CD4-positive, alpha-beta T cell (primary cell): ENCODE results near the gene ZNF519. TPM values are rescaled to one million over a fixed set of nuclear protein-coding genes. Genes with fewer than 3 reads are reported as not detected.
"Not testable (repeated sequence)": the region's sequence is repeated elsewhere in the genome, so short reads cannot be mapped to it uniquely, and the experiment has no call there.

ENCODE experiments used
- ATAC-seq: fragments of 200-7000 bp; cut with Tn5 transposase; one replicate; pipeline ENCODE4 v1.10.0; 2022; ENCODE audit warnings: mild to moderate bottlenecking; ENCODE audit not compliant: poor library complexity
- CTCF ChIA-PET: fragments of 350-600 bp; sonication (Branson Sonifier 250); formaldehyde crosslinking; loops from one replicate; lab custom pipeline; 2021; ENCODE audit warnings: antibody characterized with exemption, inconsistent platforms; lab: Charles Lee
- POLR2A ChIA-PET: fragments of 350-600 bp; sonication (Branson Sonifier 250); formaldehyde crosslinking; loops from one replicate; lab custom pipeline; 2021; ENCODE audit warnings: antibody characterized with exemption, inconsistent platforms; lab: Charles Lee
- DNase-seq, 14 experiments: peaks; one replicate each; pipeline ENCODE4 v3.0.0-alpha.2; 2013 to 2020; ENCODE audit warnings: mixed read lengths in 2 of 14
- H3K27ac ChIP-seq, 2 donors: one replicate each; pipeline versions ENCODE4 v1.5.1 to v1.7.0; 2013; ENCODE audit warnings: low read length in 2 of 2, low read depth in 1 of 2, mild to moderate bottlenecking in 1 of 2
- H3K27me3 ChIP-seq, 2 experiments: 1 replicate in 1 of 2; 2 replicates in 1 of 2; pipeline versions ENCODE4 v1.6.1 to v1.7.0; 2013; ENCODE audit warnings: low read length in 2 of 2, control low read depth in 1 of 2, mild to moderate bottlenecking in 1 of 2, moderate library complexity in 1 of 2; ENCODE audit not compliant: insufficient read depth in 2 of 2, control insufficient read depth in 1 of 2
- H3K36me3 ChIP-seq: one replicate; pipeline ENCODE4 v1.6.1; 2013; ENCODE audit warnings: low read length, control low read depth; ENCODE audit not compliant: insufficient read depth
- H3K4me1 ChIP-seq: one replicate; pipeline ENCODE4 v1.6.1; 2013; ENCODE audit warnings: low read length, control low read depth; ENCODE audit not compliant: insufficient read depth
- H3K4me3 ChIP-seq: one replicate; pipeline ENCODE4 v1.5.1; 2013; ENCODE audit warnings: mild to moderate bottlenecking, low read length, moderate library complexity
- H3K9me3 ChIP-seq, 2 experiments: 1 replicate in 1 of 2; 2 replicates in 1 of 2; pipeline versions ENCODE4 v1.6.1 to v1.7.0; 2013; ENCODE audit warnings: low read length in 2 of 2, mild to moderate bottlenecking in 2 of 2, control low read depth in 1 of 2, moderate library complexity in 1 of 2; ENCODE audit not compliant: control insufficient read depth in 1 of 2, insufficient read depth in 1 of 2
- H3K27ac Mint-ChIP-seq: one replicate; pipeline ENCODE4 v1.8.0; 2020; ENCODE audit warnings: mixed read lengths
- H3K27me3 Mint-ChIP-seq: one replicate; pipeline ENCODE4 v1.8.0; 2021; ENCODE audit warnings: mixed read lengths
- H3K36me3 Mint-ChIP-seq: one replicate; pipeline ENCODE4 v1.8.0; 2021; ENCODE audit warnings: low read depth, mixed read lengths
- H3K4me1 Mint-ChIP-seq: one replicate; pipeline ENCODE4 v1.8.0; 2021; ENCODE audit warnings: low read depth, mixed read lengths
- H3K4me3 Mint-ChIP-seq: one replicate; pipeline ENCODE4 v1.8.0; 2020; ENCODE audit warnings: mild to moderate bottlenecking, mixed read lengths
- H3K9me3 Mint-ChIP-seq: one replicate; pipeline ENCODE4 v1.8.0; 2020; ENCODE audit warnings: mixed read lengths
- intact Hi-C, 2 experiments: fragments of 100-400 bp; cut with DNase I in 1 of 2; cut with micrococcal nuclease in 1 of 2; formaldehyde crosslinking; loops; one replicate each; pipeline versions ENCODE4 v1.15.1 to v1.9.0; 2023 to 2025; cut with DNase I, micrococcal nuclease
- total RNA-seq, 174 experiments: library from RNA in 2 of 174; stranded (reverse) in 2 of 174; gene quantifications; one replicate each; pipeline ENCODE4 v1.2.3 and lab custom pipeline; 2021 to 2026

The ZNF519 gene
- total RNA-seq, 2 experiments from 2014 or later = 8.3 to 10.4 TPM

GRCh38 chr18:14143396-14143795, 11.2 kb upstream of the ZNF519 start:
- CTCF ChIA-PET, H3K9me3 Mint-ChIP-seq, H3K27ac Mint-ChIP-seq, H3K9me3 ChIP-seq, intact Hi-C loops, H3K4me1 Mint-ChIP-seq, H3K27me3 Mint-ChIP-seq, H3K27me3 ChIP-seq, H3K4me1 ChIP-seq, H3K36me3 ChIP-seq, POLR2A ChIA-PET, H3K27ac ChIP-seq, H3K36me3 Mint-ChIP-seq, DNase-seq, ATAC-seq, H3K4me3 ChIP-seq, H3K4me3 Mint-ChIP-seq: not testable (repeated sequence)

DNA sequence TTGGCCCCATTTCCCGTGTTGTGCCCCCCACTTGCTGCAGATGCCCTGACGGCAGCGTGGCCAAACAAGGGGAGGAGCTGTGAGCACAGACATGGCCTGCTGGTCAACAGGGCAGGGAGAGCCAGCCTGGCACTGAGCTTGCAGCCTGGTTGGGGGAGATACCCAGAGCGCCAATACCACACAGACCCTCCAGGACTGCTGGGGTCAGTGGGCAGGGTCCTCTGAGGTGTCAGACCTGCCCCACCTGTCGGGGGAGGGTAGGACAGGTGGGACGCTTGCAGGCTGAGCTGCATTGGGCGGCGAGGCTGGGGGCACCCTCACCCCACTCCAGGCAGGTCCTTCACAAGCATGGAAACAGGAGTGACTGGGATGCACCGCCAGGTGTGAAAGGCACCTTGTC, 9.9 kb upstream of the ZNF519 start:
- CTCF ChIA-PET, POLR2A ChIA-PET, H3K27ac Mint-ChIP-seq, H3K4me3 Mint-ChIP-seq, H3K9me3 ChIP-seq, DNase-seq, H3K4me1 ChIP-seq, H3K36me3 ChIP-seq, H3K27ac ChIP-seq, H3K27me3 Mint-ChIP-seq, intact Hi-C loops, ATAC-seq, H3K4me1 Mint-ChIP-seq, H3K9me3 Mint-ChIP-seq, H3K36me3 Mint-ChIP-seq, H3K4me3 ChIP-seq, H3K27me3 ChIP-seq: not testable (repeated sequence)

DNA sequence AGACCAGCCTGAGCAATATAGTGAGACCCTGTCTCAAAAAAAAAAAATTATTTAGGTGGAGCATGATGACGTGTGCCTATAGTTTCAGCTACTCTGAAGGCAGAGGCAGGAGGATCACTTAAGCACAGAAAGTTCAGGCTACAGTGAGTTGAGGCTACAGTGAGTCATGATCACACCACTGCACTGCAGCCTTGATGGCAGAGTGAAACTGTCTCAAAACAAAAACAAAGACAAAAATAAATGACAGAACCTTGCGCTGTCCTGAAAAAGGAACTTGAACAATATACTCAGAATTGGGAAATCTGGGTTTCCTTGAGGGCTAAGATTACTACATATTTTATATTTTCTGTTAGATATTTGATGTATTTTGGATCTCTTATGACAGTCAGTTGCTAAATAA, 7.3 kb upstream of the ZNF519 start:
- H3K9me3 Mint-ChIP-seq, H3K27ac ChIP-seq, CTCF ChIA-PET, H3K36me3 ChIP-seq, H3K4me1 Mint-ChIP-seq, H3K4me3 ChIP-seq, H3K27me3 ChIP-seq, H3K4me1 ChIP-seq, POLR2A ChIA-PET, H3K27ac Mint-ChIP-seq, H3K27me3 Mint-ChIP-seq, H3K9me3 ChIP-seq, H3K36me3 Mint-ChIP-seq, H3K4me3 Mint-ChIP-seq, ATAC-seq: not testable (repeated sequence)
- intact Hi-C loops = loop anchor here in 1 of 2 experiments (5.0 kb wide), 1 partner anchor 412 kb away; the partner anchor contains the start of genes FAM210A and RNMT
- peak in 1 of 14 experiments; percentile 6 for DNase-seq

- H3K27me3 Mint-ChIP-seq, H3K4me1 Mint-ChIP-seq, POLR2A ChIA-PET, H3K9me3 Mint-ChIP-seq, H3K4me3 ChIP-seq, H3K27ac Mint-ChIP-seq, ATAC-seq, CTCF ChIA-PET, H3K27ac ChIP-seq, H3K36me3 Mint-ChIP-seq, H3K27me3 ChIP-seq, H3K4me3 Mint-ChIP-seq, DNase-seq, H3K36me3 ChIP-seq, H3K9me3 ChIP-seq, H3K4me1 ChIP-seq: not testable (repeated sequence)
- intact Hi-C loops = loop anchor here in 1 of 2 experiments (5.0 kb wide), 1 partner anchor 411 kb away; the partner anchor contains the start of genes FAM210A and RNMT
These were observed 5.7 kb upstream of the ZNF519 start for GRCh38 chr18:14137971-14138370.

- H3K27me3 Mint-ChIP-seq, H3K36me3 ChIP-seq, H3K9me3 ChIP-seq, H3K4me1 ChIP-seq, H3K36me3 Mint-ChIP-seq, intact Hi-C loops, H3K27me3 ChIP-seq, POLR2A ChIA-PET, CTCF ChIA-PET, H3K27ac ChIP-seq, H3K9me3 Mint-ChIP-seq: not testable (repeated sequence)
- peak overlapping the region; percentile 68 for H3K4me3 ChIP-seq
- DNase-seq (peak in 2 of 14 experiments; percentile 1 to 9), ATAC-seq (peak; percentile 39)
- H3K27ac Mint-ChIP-seq = peak overlapping the region; percentile 91
- peaks cover 37% of the 10 kb centered on the region for H3K4me1 Mint-ChIP-seq
- peak overlapping the region; percentile 96 for H3K4me3 Mint-ChIP-seq
These were observed 452 bp downstream of the ZNF519 start for GRCh38 chr18:14131696-14132270.

DNA sequence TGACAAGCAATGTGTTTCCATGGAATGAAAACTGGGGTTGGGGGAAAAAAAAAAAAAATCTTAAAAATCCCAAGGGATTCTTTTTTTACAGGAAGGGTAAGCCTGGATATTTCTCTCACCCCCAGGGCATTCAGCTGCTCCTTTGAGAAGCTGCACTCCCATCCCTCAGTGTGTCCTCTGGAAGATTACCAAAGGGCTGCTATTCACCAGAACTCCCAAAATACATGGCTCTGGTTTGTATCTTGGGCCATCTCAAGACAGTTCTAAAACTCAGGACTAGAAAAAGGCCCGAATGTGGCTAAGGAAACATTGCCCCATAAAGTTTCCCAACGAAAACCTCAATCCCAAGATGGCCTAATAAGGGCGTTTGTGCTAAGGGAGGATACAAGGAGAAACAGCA, 1.4 kb downstream of the ZNF519 start:
- H3K4me1 ChIP-seq, H3K4me3 ChIP-seq, H3K27ac Mint-ChIP-seq, POLR2A ChIA-PET, H3K27me3 ChIP-seq, H3K9me3 Mint-ChIP-seq, H3K27ac ChIP-seq, DNase-seq, H3K27me3 Mint-ChIP-seq, H3K36me3 Mint-ChIP-seq, H3K9me3 ChIP-seq, intact Hi-C loops, H3K36me3 ChIP-seq, CTCF ChIA-PET, ATAC-seq: not testable (repeated sequence)
- H3K4me3 Mint-ChIP-seq = peak overlapping the region; percentile 79
- H3K4me1 Mint-ChIP-seq = peaks cover 37% of the 10 kb centered on the region
